ENCODE results near the gene GALNTL6.

- TF ChIP-seq CTCF (IDR thresholded peaks at IDR 0.05; ENCODE audit: insufficient read depth, low read depth, low read length) (no peak), EZH2 (IDR thresholded peaks at IDR 0.05; ENCODE audit: insufficient read depth, low read length) (no peak)
Observed at GRCh38 chr4:172982151-172982590, 1169.0 kb downstream of the GALNTL6 start.
